HEK293 (cell line): ENCODE data around the gene SBF1.

Source experiments
- HOXC10 ChIP-seq: sonication (generic); formaldehyde crosslinking; IDR thresholded peaks from 2 replicates; pipeline ENCODE4 v1.8.1; 2023; ENCODE audit warnings: mild to moderate bottlenecking, missing genetic modification reagents
- KLF16 ChIP-seq: fragments of 450-650 bp; formaldehyde crosslinking; IDR thresholded peaks from 2 replicates; pipeline ENCODE4 v1.5.1; 2017; ENCODE audit warnings: missing biosample characterization, missing genetic modification characterization
- PRDM10 ChIP-seq: fragments of 450-650 bp; formaldehyde crosslinking; IDR thresholded peaks from 2 replicates; pipeline ENCODE4 v1.5.1; 2016; ENCODE audit warnings: missing biosample characterization, missing genetic modification characterization
- REPIN1 ChIP-seq: fragments of 450-650 bp; formaldehyde crosslinking; IDR thresholded peaks from 2 replicates; pipeline ENCODE4 v1.5.1; 2017; ENCODE audit warnings: missing biosample characterization, missing genetic modification characterization, low read depth
- TSHZ1 ChIP-seq: fragments of 450-650 bp; formaldehyde crosslinking; IDR thresholded peaks from 2 replicates; pipeline ENCODE4 v1.5.1; 2016; ENCODE audit warnings: missing biosample characterization, missing genetic modification characterization, borderline replicate concordance
- YY2 ChIP-seq: fragments of 450-650 bp; formaldehyde crosslinking; IDR thresholded peaks from 2 replicates; pipeline ENCODE4 v1.5.1; 2016; ENCODE audit warnings: missing biosample characterization, missing genetic modification characterization
- ZBTB11 ChIP-seq: fragments of 450-650 bp; formaldehyde crosslinking; conservative IDR thresholded peaks from 2 replicates; pipeline ENCODE4 v1.5.1; 2016; ENCODE audit warnings: low read depth, missing biosample characterization, missing genetic modification characterization
- ZBTB20 ChIP-seq: fragments of 450-650 bp; formaldehyde crosslinking; IDR thresholded peaks from 2 replicates; pipeline ENCODE4 v1.5.1; 2016; ENCODE audit warnings: missing biosample characterization, missing genetic modification characterization
- ZBTB49 ChIP-seq: fragments of 450-650 bp; formaldehyde crosslinking; IDR thresholded peaks from 2 replicates; pipeline ENCODE4 v1.5.1; 2016; ENCODE audit warnings: missing biosample characterization, missing genetic modification characterization, low read depth
- ZEB2 ChIP-seq: fragments of 450-650 bp; formaldehyde crosslinking; IDR thresholded peaks from 2 replicates; pipeline ENCODE4 v1.5.1; 2016; ENCODE audit warnings: missing biosample characterization, missing genetic modification characterization
- ZNF157 ChIP-seq: fragments of 450-650 bp; formaldehyde crosslinking; IDR thresholded peaks from 2 replicates; pipeline ENCODE4 v1.5.1; 2016; ENCODE audit warnings: missing biosample characterization, missing genetic modification characterization
- ZNF2 ChIP-seq: fragments of 450-650 bp; formaldehyde crosslinking; IDR thresholded peaks from 2 replicates; pipeline ENCODE4 v1.5.1; 2016; ENCODE audit warnings: missing biosample characterization, missing genetic modification characterization
- ZNF324 ChIP-seq: fragments of 450-650 bp; formaldehyde crosslinking; IDR thresholded peaks from 2 replicates; pipeline ENCODE4 v1.5.1; 2016; ENCODE audit warnings: missing biosample characterization, missing genetic modification characterization
- ZNF335 ChIP-seq: fragments of 450-650 bp; formaldehyde crosslinking; conservative IDR thresholded peaks from 2 replicates; pipeline ENCODE4 v1.5.1; 2016; ENCODE audit warnings: missing biosample characterization, missing genetic modification characterization
- ZNF391 ChIP-seq: fragments of 450-650 bp; formaldehyde crosslinking; IDR thresholded peaks from 2 replicates; pipeline ENCODE4 v1.5.1; 2016; ENCODE audit warnings: low read depth, missing biosample characterization, missing genetic modification characterization, borderline replicate concordance
- ZNF416 ChIP-seq: fragments of 450-650 bp; formaldehyde crosslinking; IDR thresholded peaks from 2 replicates; pipeline ENCODE4 v1.5.1; 2016; ENCODE audit warnings: missing biosample characterization, missing genetic modification characterization
- ZNF514 ChIP-seq: fragments of 450-650 bp; formaldehyde crosslinking; IDR thresholded peaks from 2 replicates; pipeline ENCODE4 v1.5.1; 2016; ENCODE audit warnings: missing biosample characterization, missing genetic modification characterization
- ZNF629 ChIP-seq: fragments of 450-650 bp; formaldehyde crosslinking; IDR thresholded peaks from 2 replicates; pipeline ENCODE4 v1.5.1; 2017; ENCODE audit warnings: missing biosample characterization, missing genetic modification characterization
- ZNF692 ChIP-seq: fragments of 450-650 bp; formaldehyde crosslinking; IDR thresholded peaks from 2 replicates; pipeline ENCODE4 v1.5.1; 2016; ENCODE audit warnings: missing biosample characterization, missing genetic modification characterization
- ZNF76 ChIP-seq: fragments of 450-650 bp; formaldehyde crosslinking; IDR thresholded peaks from 2 replicates; pipeline ENCODE4; 2016; ENCODE audit warnings: low read depth, missing biosample characterization, missing genetic modification characterization, borderline replicate concordance
- ZSCAN30 ChIP-seq: fragments of 450-650 bp; IDR thresholded peaks from 2 replicates; pipeline ENCODE4 v1.5.1; 2018; ENCODE audit warnings: missing biosample characterization, mild to moderate bottlenecking, missing genetic modification characterization, moderate library complexity
- ZXDB ChIP-seq: fragments of 450-650 bp; formaldehyde crosslinking; IDR thresholded peaks from 2 replicates; pipeline ENCODE4 v1.5.1; 2016; ENCODE audit warnings: missing biosample characterization, missing genetic modification characterization
- TF ChIP-seq, protein P1 (sequence below): fragments of 450-650 bp; formaldehyde crosslinking; IDR thresholded peaks from 2 replicates; pipeline ENCODE4 v1.5.1; 2016; ENCODE audit warnings: missing biosample characterization, missing genetic modification characterization

Gene SBF1

DNA sequence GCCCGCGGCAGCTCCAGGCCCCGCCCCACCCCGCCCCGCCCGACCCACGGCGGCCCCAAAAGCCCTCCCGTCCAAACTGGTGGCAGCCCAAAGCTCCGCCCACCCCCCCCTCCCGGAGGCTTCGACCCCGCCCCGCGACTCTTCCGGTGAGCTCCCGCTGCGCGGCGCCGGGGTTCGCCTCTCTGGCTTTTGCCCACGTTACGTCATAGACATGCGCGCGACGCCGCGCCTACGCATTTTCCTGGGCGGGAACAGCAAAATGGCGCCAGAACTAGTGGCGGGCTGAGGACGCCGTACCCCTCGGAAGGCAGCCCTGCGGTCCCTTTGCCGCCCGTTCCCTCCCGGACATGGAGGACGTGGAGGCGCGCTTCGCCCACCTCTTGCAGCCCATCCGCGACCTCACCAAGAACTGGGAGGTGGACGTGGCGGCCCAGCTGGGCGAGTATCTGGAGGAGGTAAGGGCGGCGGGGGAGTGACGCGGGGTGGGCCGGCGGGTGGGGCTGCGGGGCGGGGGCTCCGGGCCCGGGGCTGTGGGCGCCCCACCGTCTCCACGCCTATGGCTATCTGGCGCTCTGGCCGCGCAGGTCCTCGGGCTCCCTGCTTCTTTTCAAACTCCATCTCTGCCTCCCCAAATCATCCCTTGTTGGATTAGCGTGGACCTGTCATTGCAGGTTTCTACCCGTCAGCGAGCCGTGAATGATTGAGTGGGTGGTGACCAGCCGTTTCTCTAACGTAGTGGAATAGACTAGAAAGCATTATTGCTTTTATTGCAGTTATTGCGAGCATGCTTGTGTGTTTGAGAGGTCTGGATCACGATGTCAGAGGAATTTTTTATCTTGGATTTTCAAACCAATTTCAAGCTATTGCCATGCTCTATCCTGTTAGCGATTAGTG is 33.4 kb upstream of the SBF1 start, which contains the start of gene NCAPH2 (continued):
- TF ChIP-seq ZNF692 (tag by site-specific recombination) (peak; percentile 87), ZNF335 (peak; percentile 72), ZNF2 (0 out of 2 replicates have a peak, but pooled peaks have one; percentile 45), ZSCAN30 (peak; percentile 86), ZNF391 (tag by site-specific recombination) (peak; percentile 93; the same call in 1 of the 2 replicates), ZNF416 (tag by site-specific recombination) (no peak), YY2 (tag by site-specific recombination) (peak; percentile 94), ZBTB11 (peak; percentile 46; the same call in 1 of the 2 replicates), ZXDB (tag by site-specific recombination) (peak; percentile 93), ZNF629 (tag by site-specific recombination) (peak; percentile 99), TSHZ1 (peak; percentile 65; the same call in 1 of the 2 replicates), ZBTB20 (tag by site-specific recombination) (peak; percentile 82), REPIN1 (no peak), ZEB2 (tag by site-specific recombination) (peak; percentile 97), HOXC10 (CRISPR knock-in tag) (0 out of 2 replicates have a peak, but pooled peaks have one; percentile 87), ZNF324 (tag by site-specific recombination) (peak; percentile 92), ZNF157 (tag by site-specific recombination) (no peak), ZNF514 (tag by site-specific recombination) (no peak), ZBTB49 (tag by site-specific recombination) (no peak), PRDM10 (0 out of 2 replicates have a peak, but pooled peaks have one; percentile 31), ZNF76 (tag by site-specific recombination) (peak; percentile 73), KLF16 (peak; percentile 98)
- TF ChIP-seq, protein P1, sequence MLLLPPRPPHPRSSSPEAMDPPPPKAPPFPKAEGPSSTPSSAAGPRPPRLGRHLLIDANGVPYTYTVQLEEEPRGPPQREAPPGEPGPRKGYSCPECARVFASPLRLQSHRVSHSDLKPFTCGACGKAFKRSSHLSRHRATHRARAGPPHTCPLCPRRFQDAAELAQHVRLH (tag by site-specific recombination), result 0 out of 2 replicates have a peak, but pooled peaks have one; percentile 30
